ENCODE data around the gene ADGRL3.
"Not testable (repeated sequence)": the region's sequence is repeated elsewhere in the genome, so short reads cannot be mapped to it uniquely, and the experiment has no call there.

The ADGRL3 gene

GRCh38 chr4:61665649-61666048 is 465.5 kb downstream of the ADGRL3 start:
- no peak for DNase-seq

DNA sequence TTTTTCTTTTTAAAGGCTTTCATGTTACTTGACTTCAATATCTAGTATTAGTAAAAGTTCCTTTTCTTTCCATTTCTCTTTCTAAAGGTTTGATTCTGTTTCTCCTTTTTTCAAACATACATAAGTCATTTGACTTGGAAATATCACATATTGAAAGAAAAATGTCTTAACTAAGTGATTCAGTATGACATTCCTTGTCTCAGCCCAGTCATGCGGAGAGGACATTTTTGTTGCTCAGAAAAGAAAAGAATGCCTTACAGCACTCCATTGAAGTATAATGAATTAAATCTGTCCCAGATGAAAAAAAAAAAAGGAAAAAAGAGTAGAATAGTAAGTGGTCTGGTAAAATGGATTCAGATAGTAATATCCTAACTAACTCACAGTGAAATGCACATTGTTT is 466.1 kb downstream of the ADGRL3 start:
- no peak for DNase-seq

DNA sequence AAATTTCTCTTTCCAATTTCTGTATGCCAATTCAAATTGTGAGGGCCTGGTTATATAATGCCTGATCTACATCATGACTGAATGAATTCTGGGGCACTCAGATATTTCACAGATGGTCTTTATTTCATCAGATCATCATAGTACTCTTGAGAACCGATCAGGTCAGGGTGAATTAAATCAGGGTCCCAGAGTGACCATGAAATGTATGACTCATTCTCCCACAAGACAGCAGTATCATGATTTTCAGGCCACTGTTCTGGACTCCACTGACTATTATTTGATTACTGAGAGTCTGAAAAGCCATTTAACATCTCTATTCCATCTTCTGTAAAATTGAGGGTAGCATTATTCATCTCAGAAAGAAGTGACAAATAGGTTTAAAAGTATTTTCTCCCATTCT is 471.5 kb downstream of the ADGRL3 start:
- no peak for DNase-seq

DNA sequence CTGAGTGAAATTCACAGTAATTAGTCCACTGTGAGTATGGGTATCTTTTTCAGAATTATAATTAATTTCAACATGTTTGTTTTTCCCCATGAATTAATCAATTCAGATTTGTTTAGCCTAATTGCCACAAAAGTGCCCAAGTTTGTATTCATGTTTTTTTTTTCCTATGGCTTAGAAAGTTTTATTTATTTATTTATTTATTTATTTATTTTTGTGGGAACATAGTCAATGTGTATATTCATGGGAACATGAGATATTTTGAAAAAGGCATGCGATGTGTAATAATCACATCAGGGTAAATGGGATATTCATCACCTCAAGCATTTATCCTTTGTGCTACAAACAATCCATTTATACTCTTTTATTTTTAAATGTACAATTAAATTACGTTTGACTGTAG is 475.3 kb downstream of the ADGRL3 start:
- DNase-seq: no peak

- no peak for DNase-seq
These were observed 478.2 kb downstream of the ADGRL3 start for GRCh38 chr4:61678297-61678696.

DNA sequence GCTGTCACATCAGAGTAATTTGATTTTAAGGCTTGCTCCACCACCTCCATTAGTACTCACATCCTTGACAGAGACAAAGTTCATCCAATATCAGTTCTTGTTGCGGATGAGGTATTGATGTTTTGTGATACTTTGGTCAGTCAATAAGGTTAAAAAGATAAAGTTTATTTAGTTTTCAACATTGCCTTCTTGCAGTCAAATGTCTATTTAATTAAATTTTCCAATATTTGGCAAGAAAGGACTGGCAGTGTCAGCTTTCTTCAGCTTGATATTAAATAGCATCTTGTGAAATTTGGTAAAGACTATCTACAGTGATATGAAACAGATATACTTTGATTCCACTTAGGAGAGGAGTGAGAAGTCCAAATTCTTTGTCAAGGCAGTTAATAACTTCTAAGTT is 493.4 kb downstream of the ADGRL3 start:
- DNase-seq: no peak

DNA sequence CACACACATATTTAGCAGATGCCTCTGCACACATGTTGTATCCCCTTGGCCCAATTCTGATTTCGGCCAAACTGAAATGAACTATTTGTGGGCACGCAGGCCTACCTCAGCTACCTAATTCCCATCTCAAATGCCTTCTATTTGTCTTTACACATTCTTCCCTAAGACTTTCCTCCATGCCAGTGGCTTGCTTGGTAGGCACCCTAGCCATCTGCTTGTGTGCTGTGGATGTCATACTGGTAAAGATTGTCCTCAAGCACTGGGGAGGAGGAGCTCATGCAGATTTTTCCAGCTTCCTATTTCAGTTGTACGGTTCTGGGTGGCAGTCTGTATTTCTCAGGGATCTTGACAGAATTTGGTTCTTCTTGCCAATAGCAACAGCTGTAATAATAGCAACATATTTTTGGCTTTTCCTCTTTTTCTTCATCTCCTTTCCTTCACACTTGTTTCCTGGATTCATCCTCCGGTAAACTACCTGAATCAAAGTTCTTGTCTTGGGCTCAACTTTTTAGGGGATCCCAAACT is 514.3 kb downstream of the ADGRL3 start:
- no peak for DNase-seq

- DNase-seq: no peak
These were observed 516.3 kb downstream of the ADGRL3 start for GRCh38 chr4:61716426-61716825.

DNA sequence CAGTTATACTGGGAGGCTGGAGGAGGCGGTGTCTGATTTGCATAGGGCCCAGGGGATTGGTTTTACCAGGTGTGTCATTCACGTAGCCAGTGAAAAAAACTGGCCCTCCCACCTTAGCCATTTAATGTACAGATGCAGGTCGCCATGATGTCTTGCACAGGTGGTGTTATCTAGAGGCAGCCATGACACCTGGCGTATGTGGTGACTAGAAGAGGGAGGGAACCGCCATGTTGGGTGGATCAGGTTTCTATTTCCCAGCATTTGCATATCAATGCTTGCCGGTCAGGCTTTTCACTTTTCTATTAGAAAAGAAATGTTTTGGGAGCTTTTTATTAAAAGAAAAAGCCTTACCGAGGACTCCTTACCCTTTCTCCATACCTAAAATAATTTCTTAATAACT is 523.4 kb downstream of the ADGRL3 start:
- no peak for DNase-seq

- no peak for DNase-seq
These were observed 527.2 kb downstream of the ADGRL3 start for GRCh38 chr4:61727286-61727685.

DNA sequence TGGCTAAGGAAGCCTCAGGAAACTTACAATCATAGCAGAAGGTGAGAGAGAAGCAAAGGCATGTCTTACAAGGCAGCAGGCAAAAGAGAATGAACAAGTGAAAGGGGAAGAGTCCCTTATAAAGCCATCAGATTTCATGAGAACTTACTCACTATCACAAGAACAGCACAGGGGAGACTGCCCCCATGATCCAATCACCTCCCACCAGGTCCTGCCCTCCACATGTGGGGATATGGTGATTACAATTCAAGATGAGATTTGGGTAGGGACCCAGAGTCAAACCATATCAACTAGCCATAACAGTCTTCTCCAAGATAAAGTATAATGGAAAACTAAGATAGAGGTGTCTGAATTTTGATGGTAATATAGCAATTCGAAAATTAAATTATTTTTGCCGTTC is 534.3 kb downstream of the ADGRL3 start:
- DNase-seq: no peak

- no peak for DNase-seq
These were observed 539.8 kb downstream of the ADGRL3 start for GRCh38 chr4:61739887-61740286.

GRCh38 chr4:61740886-61741285 is 540.8 kb downstream of the ADGRL3 start:
- DNase-seq: no peak

- no peak for DNase-seq
These were observed 541.4 kb downstream of the ADGRL3 start for GRCh38 chr4:61741327-61742096.

DNA sequence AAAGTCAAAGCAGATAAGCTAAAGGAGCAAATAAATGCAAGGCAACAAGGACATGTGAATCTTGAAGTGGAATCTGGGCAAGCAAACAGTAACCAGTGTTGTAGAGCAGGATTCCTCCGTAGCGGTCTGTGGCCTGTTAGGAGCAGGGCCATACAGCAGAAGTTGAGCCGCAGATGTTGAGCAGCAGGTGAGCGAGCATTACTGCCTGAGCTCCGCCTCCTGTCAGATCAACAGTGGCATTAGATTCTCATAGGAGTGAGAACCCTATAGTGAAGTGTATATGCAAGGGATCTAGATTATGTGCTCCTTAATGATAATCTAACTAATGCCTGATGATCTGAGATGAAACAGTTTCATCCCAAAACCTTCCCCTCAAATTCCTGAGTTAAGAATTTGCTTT is 550.7 kb downstream of the ADGRL3 start:
- no peak for DNase-seq

DNA sequence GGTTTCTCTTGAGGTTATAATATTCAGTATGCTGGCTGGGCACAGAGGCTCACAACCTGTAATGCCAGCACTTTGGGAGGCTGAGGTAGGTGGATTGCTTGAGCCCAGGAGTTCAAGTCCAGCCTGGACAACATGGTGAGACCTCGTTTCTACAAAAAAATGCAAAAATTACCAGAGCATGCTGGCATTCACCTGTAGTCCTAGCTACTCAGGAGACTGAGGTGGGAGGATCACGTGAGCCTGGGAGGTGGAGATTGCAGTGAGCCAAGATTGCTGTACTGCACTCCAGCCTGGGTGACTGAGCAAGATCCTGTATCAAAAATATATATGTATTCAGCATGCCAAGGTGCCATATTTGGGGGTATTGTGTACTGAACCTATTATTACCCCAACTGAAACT is 552.5 kb downstream of the ADGRL3 start:
- no peak for DNase-seq

GRCh38 chr4:61753739-61754138 is 553.6 kb downstream of the ADGRL3 start:
- no peak for DNase-seq

DNA sequence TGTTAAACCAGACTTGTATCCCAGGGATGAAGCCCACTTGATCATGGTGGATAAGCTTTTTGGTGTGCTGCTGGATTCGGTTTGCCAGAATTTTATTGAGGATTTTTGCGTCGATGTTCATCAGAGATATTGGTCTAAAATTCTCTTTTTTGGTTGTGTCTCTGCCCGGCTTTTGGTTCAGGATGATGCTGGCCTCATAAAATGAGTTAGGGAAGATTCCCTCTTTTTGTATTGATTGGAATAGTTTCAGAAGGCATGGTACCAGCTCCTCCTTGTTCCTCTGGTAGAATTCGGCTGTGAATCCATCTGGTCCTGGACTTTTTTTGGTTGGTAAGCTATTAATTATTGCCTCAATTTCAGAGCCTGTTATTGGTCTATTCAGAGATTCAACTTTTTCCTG is 556.8 kb downstream of the ADGRL3 start:
- DNase-seq: not testable (repeated sequence)

GRCh38 chr4:61757983-61758382 is 557.9 kb downstream of the ADGRL3 start:
- not testable (repeated sequence) for DNase-seq

GRCh38 chr4:61758596-61758995 is 558.5 kb downstream of the ADGRL3 start:
- DNase-seq: not testable (repeated sequence)

DNA sequence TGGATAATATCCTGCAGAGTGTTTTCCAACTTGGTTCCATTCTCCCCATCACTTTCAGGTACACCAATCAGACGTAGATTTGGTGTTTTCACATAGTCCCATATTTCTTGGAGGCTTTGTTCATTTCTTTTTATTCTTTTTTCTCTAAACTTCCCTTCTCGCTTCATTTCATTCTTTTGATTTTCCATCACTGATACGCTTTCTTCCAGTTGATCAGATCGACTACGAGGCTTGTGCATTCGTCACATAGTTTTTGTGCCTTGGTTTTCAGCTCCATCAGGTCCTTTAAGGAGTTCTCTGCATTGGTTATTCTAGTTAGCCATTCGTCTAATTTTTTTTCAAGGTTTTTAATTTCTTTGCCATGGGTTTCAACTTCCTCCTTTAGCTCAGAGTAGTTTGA is 559.1 kb downstream of the ADGRL3 start:
- not testable (repeated sequence) for DNase-seq

DNA sequence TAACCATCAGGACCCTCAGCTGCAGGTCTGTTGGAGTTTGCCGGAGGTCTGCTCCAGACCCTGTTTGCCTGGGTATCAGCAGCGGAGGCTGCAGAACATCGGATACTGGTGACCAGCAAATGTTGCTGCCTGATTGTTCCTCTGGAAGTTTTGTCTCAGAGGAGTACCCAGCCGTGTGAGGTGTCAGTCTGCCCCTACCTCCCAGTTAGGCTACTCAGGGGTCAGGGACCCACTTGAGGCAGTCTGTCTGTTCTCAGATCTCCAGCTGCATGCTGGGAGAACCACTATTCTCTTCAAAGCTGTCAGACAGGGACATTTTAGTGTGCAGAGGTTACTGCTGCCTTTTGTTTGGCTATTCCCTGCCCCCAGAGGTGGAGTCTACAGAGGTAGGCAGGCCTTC is 559.8 kb downstream of the ADGRL3 start:
- not testable (repeated sequence) for DNase-seq

DNA sequence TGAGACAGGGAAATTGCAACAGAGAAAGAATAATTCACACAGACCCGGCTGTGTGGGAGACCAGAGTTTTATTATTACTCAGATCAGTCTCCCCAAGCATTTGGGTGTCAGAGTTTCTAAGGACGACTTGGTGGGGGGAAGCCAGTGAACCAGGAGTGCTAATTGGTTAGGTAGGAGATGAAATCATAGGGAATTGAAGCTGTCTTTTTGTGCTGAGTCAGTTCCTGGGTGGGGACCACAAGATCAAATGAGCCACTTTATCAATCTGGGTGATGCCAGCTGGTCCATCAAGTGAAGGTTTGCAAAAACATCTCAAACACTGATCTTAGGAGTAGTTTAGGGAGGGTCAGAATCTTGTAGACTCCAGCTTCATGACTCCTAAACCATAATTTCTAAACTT is 560.7 kb downstream of the ADGRL3 start:
- no peak for DNase-seq

GRCh38 chr4:61762722-61763627 is 562.8 kb downstream of the ADGRL3 start:
- no peak for DNase-seq
